ENCODE data around the gene PGRMC2.

The PGRMC2 gene

DNA sequence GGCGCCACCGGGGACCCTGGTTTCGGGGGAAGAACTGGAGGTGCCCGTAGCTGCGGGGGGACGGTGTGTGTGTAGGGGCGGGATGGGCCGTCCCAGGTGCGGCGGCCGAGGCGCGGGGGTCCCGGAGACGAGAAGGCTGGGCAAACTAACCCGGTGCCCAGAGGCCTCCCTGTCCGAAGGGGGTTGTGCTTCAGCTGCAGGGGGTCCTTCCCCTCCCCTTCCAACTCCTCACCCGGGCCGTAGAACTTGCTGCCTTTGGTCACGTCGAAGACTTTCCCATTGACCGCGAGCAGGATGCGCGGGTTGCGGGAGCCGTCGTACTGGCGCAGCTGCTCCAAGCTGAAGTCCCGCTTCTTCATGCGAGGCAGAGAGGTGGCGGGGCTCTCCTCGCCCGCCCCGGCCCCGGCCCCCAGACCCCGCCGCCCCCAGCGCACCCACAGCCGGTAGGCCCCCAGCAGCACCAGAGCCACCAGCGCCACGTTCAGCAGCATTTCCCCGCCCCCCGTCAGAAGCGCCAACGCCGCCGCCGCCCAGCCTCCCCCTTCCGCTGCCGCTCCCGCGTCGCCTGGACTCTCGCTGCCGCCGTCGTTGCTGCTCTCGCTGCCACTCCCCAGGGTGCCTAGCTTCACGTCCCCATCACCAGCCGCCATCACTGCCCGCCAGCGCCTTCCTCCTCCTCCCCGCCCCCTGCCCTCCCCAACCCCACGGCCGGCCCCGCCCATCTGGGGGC, at the start of gene PGRMC2:
PGRMC2 (minus strand) TSS at position 673 of the 730 bp plus-strand sequence; CDS start at position 650, 23 bp downstream.
- no peak for DNase-seq

GRCh38 chr4:128335541-128335940, 47.9 kb upstream of the PGRMC2 start:
- peak; percentile 74 for DNase-seq

DNA sequence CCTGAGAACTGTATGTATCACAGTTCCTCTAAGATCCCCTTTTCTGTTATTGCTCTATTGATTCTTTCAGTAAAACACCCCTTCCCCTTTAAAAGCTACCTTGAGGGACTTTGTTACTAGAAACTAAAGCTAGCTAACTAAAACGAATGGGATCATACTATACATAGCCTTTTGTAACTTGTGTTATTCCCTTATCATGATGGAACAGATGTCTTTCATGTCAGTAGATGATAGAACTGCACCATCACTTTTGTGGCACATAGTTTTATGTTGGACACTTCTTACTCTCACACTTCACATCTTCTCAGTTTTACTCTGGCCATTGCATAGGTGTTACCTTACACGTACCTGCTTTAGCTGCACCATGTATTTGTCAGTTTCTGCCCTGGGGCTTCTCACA, 46.6 kb upstream of the PGRMC2 start:
- no peak for DNase-seq

GRCh38 chr4:128333309-128334018, 45.9 kb upstream of the PGRMC2 start:
- no peak for DNase-seq

- DNase-seq: peak; percentile 65
These were observed 44.5 kb upstream of the PGRMC2 start for GRCh38 chr4:128332081-128332480.

DNA sequence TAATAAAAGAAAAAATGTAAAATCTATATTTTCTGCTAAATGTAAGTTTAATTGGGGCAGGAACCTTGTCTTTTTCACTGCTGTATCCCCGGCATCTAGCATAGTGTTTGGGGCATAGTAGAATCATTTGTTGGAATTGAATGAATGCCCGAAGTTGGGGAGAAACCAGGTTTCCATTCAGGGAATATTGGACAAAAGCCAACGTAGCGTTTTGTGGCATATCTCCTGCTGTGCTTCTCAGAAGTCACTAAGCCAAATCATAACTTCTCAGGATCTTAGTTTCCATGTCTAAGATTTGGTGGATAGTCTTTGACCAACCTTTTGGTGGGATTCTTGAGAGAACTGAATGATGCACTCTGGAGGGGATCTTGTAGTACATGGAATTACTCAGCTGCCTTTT, 42.0 kb upstream of the PGRMC2 start:
- DNase-seq: no peak

DNA sequence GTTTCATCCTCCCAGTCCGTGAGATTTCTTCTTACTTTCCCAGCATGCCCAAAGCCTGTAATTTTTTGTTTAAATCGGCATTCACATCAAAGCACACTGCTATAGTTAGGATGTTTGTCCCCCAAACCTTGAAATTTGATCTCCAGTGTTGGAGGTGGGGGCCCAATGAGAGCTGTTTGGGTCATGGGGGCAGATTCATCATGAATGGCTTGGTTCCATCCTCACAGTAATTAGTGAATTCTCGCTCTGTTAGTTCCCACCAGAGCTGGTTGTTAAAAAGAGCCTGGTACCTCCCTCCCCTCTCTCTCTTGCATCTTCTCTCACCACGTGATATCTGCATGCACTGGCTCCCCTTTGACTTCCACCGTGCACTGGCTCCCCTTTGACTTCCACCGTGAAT, 40.5 kb upstream of the PGRMC2 start:
- no peak for DNase-seq

- DNase-seq: no peak
These were observed 35.8 kb upstream of the PGRMC2 start for GRCh38 chr4:128323401-128323800.

DNA sequence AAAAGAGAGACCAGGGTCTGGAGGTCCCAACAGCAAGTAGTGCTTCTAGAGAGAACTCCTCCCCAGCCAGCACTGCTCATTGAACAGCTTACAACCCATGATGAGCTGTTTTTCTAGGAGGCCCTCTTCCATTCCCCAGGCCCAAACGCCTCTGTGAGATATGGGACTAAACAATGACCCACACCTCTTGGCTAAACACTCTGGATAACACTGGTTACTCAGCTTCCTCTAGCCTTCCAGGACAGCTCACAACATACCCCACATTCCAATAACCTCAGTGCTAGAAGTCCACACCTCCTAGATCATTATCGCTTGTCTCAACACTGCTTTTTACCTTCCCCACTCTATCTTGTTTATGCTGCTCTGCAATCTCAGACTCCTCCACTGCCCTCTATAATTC, 35.4 kb upstream of the PGRMC2 start:
- peak; percentile 88 for DNase-seq

DNA sequence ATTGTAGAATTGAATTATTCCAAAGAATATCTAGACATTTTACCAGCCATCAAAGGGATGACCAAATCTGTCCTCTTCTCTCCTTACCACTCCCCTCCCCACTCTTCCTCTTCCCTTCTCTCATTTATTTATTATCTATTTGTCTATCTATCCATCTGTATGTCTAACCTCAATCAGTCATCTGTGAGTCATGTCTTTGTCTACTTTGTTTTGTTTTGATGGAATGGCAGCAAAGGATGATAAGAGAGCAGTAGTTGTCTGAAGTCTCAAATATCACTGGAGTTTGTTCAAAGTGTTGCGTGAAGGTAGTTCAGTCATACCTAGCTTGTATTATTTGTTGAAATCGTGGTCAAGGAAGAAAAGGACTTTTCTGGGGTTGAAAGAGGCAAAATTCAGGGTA, 34.7 kb upstream of the PGRMC2 start:
- peak; percentile 52 for DNase-seq

GRCh38 chr4:128320656-128321055, 33.0 kb upstream of the PGRMC2 start:
- no peak for DNase-seq

DNA sequence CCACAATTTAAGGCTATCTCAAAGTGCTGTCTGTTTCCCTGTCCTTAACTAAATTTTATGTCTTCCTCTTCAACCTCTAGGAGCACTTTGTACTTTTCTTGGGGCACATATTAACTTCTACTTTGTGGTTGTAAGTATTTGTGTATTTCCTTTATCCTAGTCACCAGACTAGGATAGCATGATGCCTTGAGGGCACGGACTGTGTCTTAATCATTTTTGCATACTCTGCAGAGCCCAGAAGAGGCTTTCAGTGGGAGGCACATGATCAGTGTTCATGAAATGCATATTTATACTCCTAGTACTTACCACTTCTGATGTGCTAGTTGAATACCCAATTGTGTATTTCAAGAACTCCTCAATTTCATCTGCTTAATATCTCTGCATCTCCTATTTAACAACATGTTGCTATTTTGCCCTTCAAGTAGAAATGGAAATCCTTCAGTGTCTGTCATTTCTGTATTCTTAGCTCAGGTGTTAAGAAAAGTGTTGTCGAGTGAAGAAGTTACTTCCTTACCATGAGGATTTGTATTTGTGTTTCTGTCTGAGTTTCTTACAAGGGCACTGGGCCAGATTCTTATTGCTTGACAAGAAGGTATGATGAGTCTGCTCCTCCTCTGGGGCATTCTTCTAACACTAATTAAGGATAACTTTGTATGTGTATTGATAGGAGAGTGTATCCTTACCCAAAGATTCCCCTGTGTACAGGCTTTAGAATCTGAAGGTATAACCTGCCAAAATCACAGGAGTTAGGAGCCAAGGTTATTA, 28.3 kb upstream of the PGRMC2 start:
- no peak for DNase-seq

- no peak for DNase-seq
These were observed 24.2 kb upstream of the PGRMC2 start for GRCh38 chr4:128311659-128312403.

- DNase-seq: no peak
These were observed 22.7 kb upstream of the PGRMC2 start for GRCh38 chr4:128310266-128310697.

DNA sequence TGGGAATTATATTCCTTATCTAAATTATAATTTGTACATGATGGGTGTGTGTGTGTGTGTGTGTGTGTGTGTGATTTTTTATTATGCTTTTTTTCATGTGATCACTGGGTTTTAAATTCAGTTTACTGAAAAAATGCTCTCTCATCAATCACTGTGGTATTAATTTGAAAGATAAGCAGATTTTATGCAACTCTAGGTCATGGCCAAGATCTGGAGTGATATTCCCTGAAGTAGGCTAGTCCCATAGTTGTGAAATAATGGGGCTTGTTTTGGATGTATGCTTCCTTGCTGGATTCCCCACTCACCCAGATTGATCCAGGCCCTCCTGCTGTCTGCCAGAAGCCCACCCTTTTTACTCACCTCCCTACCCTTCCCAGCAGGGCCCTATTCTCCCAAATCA, 22.0 kb upstream of the PGRMC2 start:
- no peak for DNase-seq

GRCh38 chr4:128308986-128309385, 21.4 kb upstream of the PGRMC2 start:
- no peak for DNase-seq

- DNase-seq: no peak
These were observed 19.5 kb upstream of the PGRMC2 start for GRCh38 chr4:128307123-128307571.

- DNase-seq: no peak
These were observed 18.3 kb upstream of the PGRMC2 start for GRCh38 chr4:128305942-128306341.

- DNase-seq: no peak
These were observed 16.4 kb upstream of the PGRMC2 start for GRCh38 chr4:128303986-128304385.

DNA sequence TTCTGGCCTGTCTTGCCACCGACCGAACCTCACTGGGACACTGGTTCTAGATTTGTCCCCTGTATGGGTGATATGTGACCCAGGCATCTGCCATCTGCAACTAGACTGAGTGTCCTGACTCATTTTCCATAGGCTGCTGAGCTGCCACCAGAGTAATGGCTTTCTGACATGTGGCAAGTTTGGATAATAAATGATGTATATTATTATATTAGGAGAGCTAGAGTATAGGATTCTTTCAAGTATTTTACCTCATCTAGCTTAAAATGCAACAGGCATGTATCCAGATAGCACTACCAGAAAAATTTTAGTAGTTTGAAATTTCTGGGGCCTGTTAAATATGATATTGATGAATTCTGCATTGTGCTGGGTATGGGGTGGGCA, 15.8 kb upstream of the PGRMC2 start:
- DNase-seq: no peak

- no peak for DNase-seq
These were observed 14.4 kb upstream of the PGRMC2 start for GRCh38 chr4:128301979-128302378.

DNA sequence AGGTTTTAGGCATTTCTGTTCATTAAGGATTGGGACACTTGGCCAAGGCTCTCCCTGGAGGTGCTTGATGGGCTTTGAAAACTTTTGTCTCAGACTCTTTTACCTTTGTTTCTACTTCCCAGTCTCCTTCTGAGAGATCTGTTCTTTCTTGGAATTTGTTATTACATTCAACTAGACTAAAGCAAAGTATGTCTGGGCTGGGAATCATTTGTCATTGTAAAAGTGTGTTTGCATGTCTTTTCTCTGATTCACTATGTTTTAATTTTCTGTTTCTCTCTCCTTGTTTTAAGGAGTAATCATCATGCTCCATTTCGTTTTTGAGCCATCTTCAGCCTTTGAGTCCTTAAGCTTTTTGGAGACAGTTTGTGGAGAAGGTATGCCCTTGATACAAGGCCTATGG, 12.2 kb upstream of the PGRMC2 start:
- no peak for DNase-seq

DNA sequence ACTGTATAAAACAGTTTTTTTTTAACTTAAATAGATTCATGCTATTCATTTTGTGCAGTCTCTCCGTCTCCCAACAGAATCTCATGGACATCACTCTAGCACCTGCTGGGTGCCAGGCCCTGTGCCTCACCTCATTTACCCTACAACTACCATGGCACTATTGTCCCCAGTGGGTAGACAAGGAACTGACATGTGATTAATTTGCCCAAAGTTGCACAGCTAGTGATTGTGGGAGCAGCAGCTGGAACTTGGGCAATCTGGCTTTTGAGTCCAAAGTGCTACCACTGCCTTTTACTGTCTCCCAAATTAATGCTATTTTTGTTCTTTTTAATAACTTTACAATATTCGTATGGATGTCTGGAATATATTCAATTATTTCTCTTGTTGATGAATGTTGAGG, 11.2 kb upstream of the PGRMC2 start:
- DNase-seq: no peak

Measured in fibroblast of skin of right quadriceps (primary cell).